GM10248 (cell line): ENCODE results near the gene APOB.

ENCODE experiments used
- CTCF ChIA-PET: fragments of 300-600 bp; sonication (Branson Sonifier 250); formaldehyde crosslinking; extraction: SDS; loops from one replicate; lab custom pipeline; 2021; ENCODE audit warnings: antibody characterized with exemption; lab: Yijun Ruan, JAX
- POLR2A ChIA-PET: fragments of 350-650 bp; sonication (Branson Sonifier 250); formaldehyde crosslinking; extraction: SDS; loops from one replicate; lab custom pipeline; 2020; ENCODE audit warnings: antibody characterized with exemption; lab: Yijun Ruan, JAX
- DNase-seq: peaks from one replicate; pipeline ENCODE4 v3.0.0; 2012; ENCODE audit errors: extremely low spot score
- TF ChIP-seq, protein P1 (sequence below): IDR thresholded peaks from 2 replicates; pipeline ENCODE4 v1.5.1; 2012; ENCODE audit warnings: mild to moderate bottlenecking, low read depth; ENCODE audit errors: extremely low read depth, missing control alignments, control extremely low read depth

The APOB gene

DNA sequence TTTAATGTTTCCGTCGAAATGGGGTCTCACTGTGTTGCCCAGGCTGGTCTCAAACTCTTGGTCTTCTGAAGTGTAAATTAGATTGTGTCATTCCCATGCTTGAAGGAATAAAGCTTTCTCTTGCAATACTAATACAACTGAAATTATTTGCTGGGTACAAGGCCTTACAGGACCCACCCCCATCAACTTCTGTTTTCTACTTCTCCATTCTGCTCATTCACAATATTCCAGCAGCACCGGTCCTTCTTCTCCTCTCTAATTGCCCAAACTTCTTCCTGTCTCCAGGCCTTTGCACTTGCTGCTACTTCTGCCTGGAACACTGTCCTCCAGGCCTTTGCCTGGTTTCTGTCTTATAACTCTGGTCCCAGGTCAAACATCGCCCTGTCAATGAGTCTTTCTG is 73.8 kb downstream of the APOB start:
- CTCF ChIA-PET, result interaction anchor here (1.1 to 3.1 kb wide), 6 partner anchors 10 to 308 kb away, joined by 3 to 21 read pairs (median 4); partner anchors contain the start of gene APOB
- DNase-seq, result no peak

DNA sequence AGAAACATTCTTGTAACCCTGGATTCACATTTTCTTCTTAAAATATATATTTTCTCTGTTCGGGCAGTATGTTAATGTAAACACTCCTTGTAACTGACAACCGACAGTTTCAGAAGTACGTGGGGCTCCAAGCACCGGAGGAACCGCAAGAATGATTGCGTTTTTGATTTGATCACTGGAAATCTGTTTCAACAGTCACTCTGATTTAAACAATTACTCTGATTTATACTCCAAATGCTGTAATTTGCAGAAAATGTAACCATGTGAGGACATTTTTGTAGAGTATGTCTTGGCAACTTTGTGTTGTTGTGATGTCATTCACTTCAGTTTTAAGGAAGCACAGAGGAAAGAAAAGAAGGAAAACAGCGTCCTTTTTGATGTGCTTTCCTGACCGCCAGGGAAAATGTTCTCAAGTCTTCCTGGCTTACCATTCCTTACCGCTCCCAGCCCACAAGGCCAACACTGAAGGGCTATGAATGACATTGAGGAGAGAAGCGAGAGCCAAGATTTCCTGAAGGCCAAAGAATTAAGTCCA is 77.7 kb downstream of the APOB start:
- TF ChIP-seq, protein P1, sequence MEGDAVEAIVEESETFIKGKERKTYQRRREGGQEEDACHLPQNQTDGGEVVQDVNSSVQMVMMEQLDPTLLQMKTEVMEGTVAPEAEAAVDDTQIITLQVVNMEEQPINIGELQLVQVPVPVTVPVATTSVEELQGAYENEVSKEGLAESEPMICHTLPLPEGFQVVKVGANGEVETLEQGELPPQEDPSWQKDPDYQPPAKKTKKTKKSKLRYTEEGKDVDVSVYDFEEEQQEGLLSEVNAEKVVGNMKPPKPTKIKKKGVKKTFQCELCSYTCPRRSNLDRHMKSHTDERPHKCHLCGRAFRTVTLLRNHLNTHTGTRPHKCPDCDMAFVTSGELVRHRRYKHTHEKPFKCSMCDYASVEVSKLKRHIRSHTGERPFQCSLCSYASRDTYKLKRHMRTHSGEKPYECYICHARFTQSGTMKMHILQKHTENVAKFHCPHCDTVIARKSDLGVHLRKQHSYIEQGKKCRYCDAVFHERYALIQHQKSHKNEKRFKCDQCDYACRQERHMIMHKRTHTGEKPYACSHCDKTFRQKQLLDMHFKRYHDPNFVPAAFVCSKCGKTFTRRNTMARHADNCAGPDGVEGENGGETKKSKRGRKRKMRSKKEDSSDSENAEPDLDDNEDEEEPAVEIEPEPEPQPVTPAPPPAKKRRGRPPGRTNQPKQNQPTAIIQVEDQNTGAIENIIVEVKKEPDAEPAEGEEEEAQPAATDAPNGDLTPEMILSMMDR, result no peak
- CTCF ChIA-PET, result interaction anchor here (1.0 to 8.7 kb wide), 3 partner anchors 184 to 304 kb away, joined by 3 to 247 read pairs (median 98); no protein-coding TSS in a partner anchor
- no peak for DNase-seq
- POLR2A ChIA-PET, result no interaction called here

More for the DNA sequence above, 73.8 kb downstream of the APOB start:
- POLR2A ChIA-PET, result no interaction called here
- TF ChIP-seq, protein P1, result no peak

DNA sequence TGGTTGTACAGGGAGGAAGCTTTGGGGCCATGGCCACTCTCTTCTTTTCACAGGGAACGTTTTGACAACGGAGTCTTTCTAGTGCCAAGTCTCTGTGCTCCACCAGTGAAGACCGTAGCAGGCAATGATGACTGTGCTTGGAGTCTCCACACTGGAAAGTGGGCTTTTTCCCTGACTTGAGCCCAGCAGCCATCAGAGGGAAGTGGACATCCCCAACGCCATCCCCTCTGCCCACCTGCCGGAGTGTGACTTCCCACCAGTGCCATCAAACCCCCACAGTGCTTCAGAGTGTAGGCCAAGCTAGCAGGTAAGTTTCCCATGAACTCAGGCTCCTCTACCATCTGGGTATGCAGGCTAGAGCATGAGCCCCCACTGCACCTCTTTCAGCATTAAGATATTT is 78.7 kb downstream of the APOB start:
- DNase-seq, result no peak
- CTCF ChIA-PET, result interaction anchor here (1.0 to 8.7 kb wide), 3 partner anchors 183 to 303 kb away, joined by 3 to 247 read pairs (median 98); no protein-coding TSS in a partner anchor
- TF ChIP-seq, protein P1, result no peak
- POLR2A ChIA-PET, result no interaction called here

DNA sequence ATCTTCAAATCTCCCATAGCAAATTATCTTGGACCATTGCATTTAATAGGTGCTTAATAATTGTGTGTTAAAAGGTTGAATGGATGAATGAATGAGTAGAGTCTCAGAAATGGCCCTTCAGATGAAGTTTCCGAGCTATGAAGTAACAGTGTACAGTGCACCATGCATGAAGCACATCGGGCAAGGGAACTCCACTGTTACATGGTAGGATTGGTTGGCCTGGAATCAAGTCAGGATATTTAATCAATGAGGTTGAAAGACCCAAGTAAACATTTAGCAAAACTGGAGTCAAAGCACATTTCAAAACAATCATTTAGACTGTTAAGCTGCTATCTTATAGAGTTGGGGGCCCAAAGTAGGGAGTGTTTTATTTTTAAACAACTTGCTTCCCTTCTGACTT is 80.0 kb downstream of the APOB start:
- ChIA-PET CTCF (interaction anchor here (0.7 to 8.7 kb wide), 38 partner anchors 7 to 655 kb away, joined by 3 to 247 read pairs (median 5); partner anchors contain the start of genes GDF7 and LDAH), POLR2A (no interaction called here)
- TF ChIP-seq, protein P1, result no peak

DNA sequence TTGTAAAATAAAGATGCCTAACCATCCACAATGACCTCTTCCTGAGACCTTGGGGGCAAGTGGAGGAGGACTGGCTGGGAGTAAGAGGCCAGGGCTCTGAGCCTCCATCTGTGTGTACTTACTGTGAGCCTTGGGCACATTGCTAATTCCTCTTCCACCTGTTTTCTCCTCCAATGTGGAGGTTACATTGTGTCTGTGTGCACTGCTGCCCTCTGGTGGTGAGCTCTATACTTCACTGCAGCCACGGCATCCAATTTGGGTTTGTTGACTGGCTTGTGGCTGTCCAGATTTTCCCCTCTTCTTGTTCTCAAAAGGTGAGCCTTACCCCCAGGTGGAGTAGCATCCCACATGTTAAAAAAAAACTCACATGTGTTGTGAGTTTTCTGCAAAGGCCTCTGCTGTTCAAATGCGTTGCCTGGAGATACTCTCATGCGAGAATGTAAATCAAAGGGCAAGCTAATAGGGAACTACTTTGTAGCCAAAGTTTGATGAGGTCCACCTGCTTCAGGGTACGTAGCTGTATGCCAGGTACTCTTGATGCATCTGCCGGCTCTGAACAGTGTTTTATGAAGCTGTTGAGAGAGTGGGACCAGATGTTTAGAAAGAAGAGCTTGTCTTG is 80.8 kb downstream of the APOB start:
- peak; percentile 63 for DNase-seq
- TF ChIP-seq, protein P1, result peak; percentile 92
- POLR2A ChIA-PET, result no interaction called here
- CTCF ChIA-PET, result interaction anchor here (0.6 to 8.7 kb wide), 48 partner anchors 8 to 656 kb away, joined by 3 to 247 read pairs (median 4); partner anchors contain the start of genes GDF7 and LDAH

More for the DNA sequence above, 80.0 kb downstream of the APOB start:
- DNase-seq, result no peak

DNA sequence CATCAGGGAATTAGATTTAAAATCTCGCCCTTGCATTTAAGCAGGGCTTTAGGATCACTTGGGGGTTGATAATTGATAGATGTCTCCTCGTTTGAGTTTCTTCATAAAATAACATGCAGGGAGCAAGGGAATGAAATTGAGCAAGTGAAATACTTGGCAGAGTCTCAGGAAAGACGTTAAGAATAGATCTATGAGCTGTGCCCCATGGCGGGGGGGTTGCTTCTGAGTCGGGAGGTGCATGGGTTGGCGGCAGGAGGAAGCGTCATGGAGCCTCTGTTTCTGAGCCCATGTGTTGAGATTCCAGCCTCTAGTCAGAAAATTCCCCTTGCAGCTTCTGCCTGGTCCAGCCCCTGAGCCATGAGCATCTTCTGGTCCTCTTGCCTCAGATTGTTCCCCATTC is 82.0 kb downstream of the APOB start:
- TF ChIP-seq, protein P1, result no peak
- ChIA-PET POLR2A (no interaction called here), CTCF (interaction anchor here (0.7 to 8.7 kb wide), 20 partner anchors 9 to 308 kb away, joined by 3 to 247 read pairs (median 6); no protein-coding TSS in a partner anchor)
- DNase-seq, result no peak
